Measurements from ENCODE around the gene RPUSD2. TPM values are rescaled to one million over a fixed set of nuclear protein-coding genes. Genes with fewer than 3 reads are reported as not detected.
"Not testable (repeated sequence)": the region's sequence is repeated elsewhere in the genome, so short reads cannot be mapped to it uniquely, and the experiment has no call there.

Gene RPUSD2
- polyA plus RNA-seq, 6 donors from 2014 or later, result 18.0 to 29.3 (median 25.6) TPM

GRCh38 chr15:40549894-40550293 lies 19.2 kb upstream of the RPUSD2 start:
- ATAC-seq (ENCODE audit: low read depth in 2 of 2) (no peak), DNase-seq (no peak)
- H3K27me3 Mint-ChIP-seq, result no peaks in the 10 kb centered on the region
- H3K27ac Mint-ChIP-seq, result peak overlapping the region; percentile 91 to 96 (median 94)
- peaks cover 67 to 95% (median 93%) of the 10 kb centered on the region in 3 donors for H3K4me1 Mint-ChIP-seq
- peaks cover 0 to 2% (median 0%) of the 10 kb centered on the region in 7 donors for H3K9me3 Mint-ChIP-seq
- peaks cover 28 to 36% of the 10 kb centered on the region in 2 donors for H3K36me3 Mint-ChIP-seq
- peak overlapping the region; percentile 62 to 91 (median 77) for H3K4me3 Mint-ChIP-seq

GRCh38 chr15:40550341-40551037 lies 18.6 kb upstream of the RPUSD2 start:
- Mint-ChIP-seq H3K27me3 (no peaks in the 10 kb centered on the region), H3K36me3 (peaks cover 28 to 42% of the 10 kb centered on the region in 2 donors), H3K4me3 (peak overlapping the region; percentile 67 to 91 (median 82)), H3K27ac (peak overlapping the region; percentile 91 to 96 (median 94)), H3K4me1 (peaks cover 67 to 95% (median 93%) of the 10 kb centered on the region in 3 donors), H3K9me3 (peaks cover 0 to 2% (median 0%) of the 10 kb centered on the region in 7 donors)
- DNase-seq (peak; percentile 80), ATAC-seq (ENCODE audit: low read depth in 2 of 2) (peak; percentile 96 to 97)

- Mint-ChIP-seq H3K36me3 (peaks cover 21 to 54% of the 10 kb centered on the region in 2 donors), H3K27ac (peak overlapping the region; percentile 93 to 98 (median 96)), H3K9me3 (peaks cover 0 to 5% (median 0%) of the 10 kb centered on the region in 7 donors), H3K27me3 (no peaks in the 10 kb centered on the region), H3K4me3 (peak overlapping the region; percentile 73 to 100 (median 97)), H3K4me1 (peaks cover 80 to 97% (median 97%) of the 10 kb centered on the region in 3 donors)
- ATAC-seq (ENCODE audit: low read depth in 2 of 2) (no peak), DNase-seq (no peak)
Observed at GRCh38 chr15:40554161-40554525, 15.0 kb upstream of the RPUSD2 start.

- no peak for DNase-seq
- Mint-ChIP-seq H3K4me3 (peak overlapping the region in 7 of 8 donors; percentile 73 to 100 (median 97)), H3K4me1 (peaks cover 79 to 97% (median 95%) of the 10 kb centered on the region in 3 donors)
Observed at GRCh38 chr15:40555876-40556275, 13.2 kb upstream of the RPUSD2 start.

GRCh38 chr15:40558952-40559742 lies 10.0 kb upstream of the RPUSD2 start:
- Mint-ChIP-seq H3K36me3 (peaks cover 25 to 37% of the 10 kb centered on the region in 2 donors), H3K27ac (peak overlapping the region; percentile 93 to 98 (median 95)), H3K27me3 (no peaks in the 10 kb centered on the region), H3K4me1 (peaks cover 73 to 97% (median 75%) of the 10 kb centered on the region in 3 donors), H3K4me3 (peak overlapping the region; percentile 73 to 100 (median 91)), H3K9me3 (peaks cover 0 to 2% (median 0%) of the 10 kb centered on the region in 7 donors)
- DNase-seq, result no peak
- no peak for ATAC-seq (ENCODE audit: low read depth in 2 of 2)

More at GRCh38 chr15:40555876-40556275, 13.2 kb upstream of the RPUSD2 start:
- H3K9me3 Mint-ChIP-seq, result peaks cover 0 to 5% (median 0%) of the 10 kb centered on the region in 7 donors
- ATAC-seq (ENCODE audit: low read depth in 2 of 2), result no peak
- peaks cover 25 to 47% of the 10 kb centered on the region in 2 donors for H3K36me3 Mint-ChIP-seq
- peak overlapping the region; percentile 41 to 97 (median 94) for H3K27ac Mint-ChIP-seq
- no peaks in the 10 kb centered on the region for H3K27me3 Mint-ChIP-seq

- Mint-ChIP-seq H3K36me3 (peaks cover 5 to 10% of the 10 kb centered on the region in 2 donors), H3K27ac (peak overlapping the region in 3 of 6 donors; percentile 3 to 65 (median 39)), H3K9me3 (peaks cover 0 to 2% (median 0%) of the 10 kb centered on the region in 7 donors), H3K4me1 (peaks cover 54 to 87% (median 63%) of the 10 kb centered on the region in 3 donors), H3K4me3 (peak overlapping the region; percentile 30 to 98 (median 84)), H3K27me3 (no peaks in the 10 kb centered on the region)
- DNase-seq (no peak), ATAC-seq (ENCODE audit: low read depth in 2 of 2) (no peak)
Observed at GRCh38 chr15:40562691-40563090, 6.4 kb upstream of the RPUSD2 start.

- H3K36me3 Mint-ChIP-seq, result peaks cover 5 to 10% of the 10 kb centered on the region in 2 donors
- no peaks in the 10 kb centered on the region for H3K27me3 Mint-ChIP-seq
- H3K9me3 Mint-ChIP-seq, result peaks cover 0 to 2% (median 0%) of the 10 kb centered on the region in 7 donors
- DNase-seq (no peak), ATAC-seq (ENCODE audit: low read depth in 2 of 2) (no peak)
- peak overlapping the region; percentile 90 to 98 (median 97) for H3K4me3 Mint-ChIP-seq
- peak overlapping the region in 5 of 6 donors; percentile 82 to 94 (median 83) for H3K27ac Mint-ChIP-seq
- peaks cover 48 to 80% (median 56%) of the 10 kb centered on the region in 3 donors for H3K4me1 Mint-ChIP-seq
Observed at GRCh38 chr15:40563426-40563825, 5.7 kb upstream of the RPUSD2 start.

- Mint-ChIP-seq H3K4me1 (peaks cover 43 to 74% (median 52%) of the 10 kb centered on the region in 3 donors), H3K4me3 (peak within 1 kb of the TSS; percentile 90 to 98 (median 97)), H3K27ac (peak within 1 kb of the TSS; percentile 90 to 99 (median 97)), H3K9me3 (no peaks in the 10 kb centered on the region), H3K36me3 (peaks cover 5 to 10% of the 10 kb centered on the region in 2 donors), H3K27me3 (no peaks in the 10 kb centered on the region)
- DNase-seq (peak; percentile 95), ATAC-seq (ENCODE audit: low read depth in 2 of 2) (peak; percentile 88 to 91)
Observed at GRCh38 chr15:40564591-40565332, 4.3 kb upstream of the RPUSD2 start, which contains the start of gene CCDC32. Gene CCDC32, minus strand, starts transcription at chr15:40565042. Its CDS starts 2,027 bp downstream, at chr15:40563015.

GRCh38 chr15:40565333-40566238 lies 3.5 kb upstream of the RPUSD2 start:
- H3K4me1 Mint-ChIP-seq, result peaks cover 41 to 74% (median 53%) of the 10 kb centered on the region in 3 donors
- no peaks in the 10 kb centered on the region for H3K9me3 Mint-ChIP-seq

GRCh38 chr15:40567111-40567510 lies 2.0 kb upstream of the RPUSD2 start:
- ATAC-seq (ENCODE audit: low read depth in 2 of 2), result no peak
- Mint-ChIP-seq H3K27ac (peak overlapping the region in 3 of 6 donors; percentile 24 to 85 (median 57)), H3K27me3 (no peaks in the 10 kb centered on the region)

More at GRCh38 chr15:40565333-40566238, 3.5 kb upstream of the RPUSD2 start:
- Mint-ChIP-seq H3K36me3 (peaks cover 3 to 5% of the 10 kb centered on the region in 2 donors), H3K4me3 (peak overlapping the region; percentile 90 to 98 (median 97)), H3K27me3 (no peaks in the 10 kb centered on the region), H3K27ac (peak overlapping the region; percentile 90 to 99 (median 97))
- DNase-seq (no peak), ATAC-seq (ENCODE audit: low read depth in 2 of 2) (no peak)

GRCh38 chr15:40575113-40575512 lies 6.0 kb downstream of the RPUSD2 start:
- H3K36me3 Mint-ChIP-seq, result peaks cover 13 to 17% of the 10 kb centered on the region in 2 donors
- no peaks in the 10 kb centered on the region for H3K9me3 Mint-ChIP-seq
- H3K4me3 Mint-ChIP-seq, result no peak overlapping the region
- ATAC-seq (ENCODE audit: low read depth in 2 of 2), result no peak
- H3K27me3 Mint-ChIP-seq, result no peaks in the 10 kb centered on the region
- DNase-seq, result no peak
- H3K4me1 Mint-ChIP-seq, result peaks cover 12 to 25% (median 13%) of the 10 kb centered on the region in 3 donors
- H3K27ac Mint-ChIP-seq, result peak overlapping the region in 2 of 6 donors; percentile 11 to 51

More at GRCh38 chr15:40567111-40567510, 2.0 kb upstream of the RPUSD2 start:
- H3K36me3 Mint-ChIP-seq, result no peaks in the 10 kb centered on the region
- peak overlapping the region in 6 of 8 donors; percentile 10 to 88 (median 28) for H3K4me3 Mint-ChIP-seq
- H3K4me1 Mint-ChIP-seq, result peaks cover 34 to 74% (median 47%) of the 10 kb centered on the region in 3 donors
- H3K9me3 Mint-ChIP-seq, result no peaks in the 10 kb centered on the region
- no peak for DNase-seq

- not testable (repeated sequence) for H3K9me3 Mint-ChIP-seq; ATAC-seq (ENCODE audit: low read depth in 2 of 2); H3K27me3 Mint-ChIP-seq; H3K27ac Mint-ChIP-seq; DNase-seq; H3K4me1 Mint-ChIP-seq; H3K4me3 Mint-ChIP-seq
- peaks cover 13 to 17% of the 10 kb centered on the region in 2 donors for H3K36me3 Mint-ChIP-seq
Observed at GRCh38 chr15:40576914-40577313, 7.8 kb downstream of the RPUSD2 start.

Measured in naive B cell (primary cell).